Activated CD4-positive, alpha-beta T cell treated with anti-CD3 and anti-CD28 coated beads, Interleukin-2, amount 10 ng/mL, durations not matched to agents 24 days and 14 days (primary cell): ENCODE data around the gene SEC11A. TPM values are rescaled to one million over a fixed set of nuclear protein-coding genes. Genes with fewer than 3 reads are reported as not detected.
"Not testable (repeated sequence)": the region's sequence is repeated elsewhere in the genome, so short reads cannot be mapped to it uniquely, and the experiment has no call there.

Experiments used
- DNase-seq: peaks from one replicate; pipeline ENCODE4 v3.0.0; 2022
- H3K27ac Mint-ChIP-seq: one replicate; pipeline ENCODE4 v1.8.0; 2022; ENCODE audit warnings: mild to moderate bottlenecking, mixed read lengths
- H3K27me3 Mint-ChIP-seq: one replicate; pipeline ENCODE4 v1.8.0; 2022; ENCODE audit warnings: mixed read lengths
- H3K36me3 Mint-ChIP-seq: one replicate; pipeline ENCODE4 v1.8.0; 2022; ENCODE audit warnings: low read depth, mild to moderate bottlenecking, mixed read lengths
- H3K4me1 Mint-ChIP-seq: one replicate; pipeline ENCODE4 v1.8.0; 2021; ENCODE audit warnings: mixed read lengths
- H3K4me3 Mint-ChIP-seq: one replicate; pipeline ENCODE4 v1.8.0; 2022; ENCODE audit warnings: mild to moderate bottlenecking, moderate library complexity, mixed read lengths
- H3K9me3 Mint-ChIP-seq: one replicate; pipeline ENCODE4 v1.8.0; 2021; ENCODE audit warnings: mixed read lengths
- intact Hi-C: fragments of 100-400 bp; cut with micrococcal nuclease; formaldehyde crosslinking; loops from one replicate; pipeline ENCODE4 v1.15.1; 2023
- total RNA-seq: library from RNA; stranded (reverse); gene quantifications from 2 replicates; pipeline ENCODE4 v1.2.3, GENCODE V29; 2022

The SEC11A gene
- total RNA-seq, 1 donor from 2014 or later: 101 TPM

GRCh38 chr15:84750583-84751092 lies 34.7 kb upstream of the SEC11A start:
- intact Hi-C loops: no loop called here
- Mint-ChIP-seq H3K36me3 (peaks cover 28% of the 10 kb centered on the region), H3K27ac (peak overlapping the region; percentile 38), H3K4me3 (peak overlapping the region; percentile 97), H3K9me3 (no peaks in the 10 kb centered on the region), H3K27me3 (no peaks in the 10 kb centered on the region), H3K4me1 (peaks cover 45% of the 10 kb centered on the region)
- DNase-seq: peak; percentile 66

DNA sequence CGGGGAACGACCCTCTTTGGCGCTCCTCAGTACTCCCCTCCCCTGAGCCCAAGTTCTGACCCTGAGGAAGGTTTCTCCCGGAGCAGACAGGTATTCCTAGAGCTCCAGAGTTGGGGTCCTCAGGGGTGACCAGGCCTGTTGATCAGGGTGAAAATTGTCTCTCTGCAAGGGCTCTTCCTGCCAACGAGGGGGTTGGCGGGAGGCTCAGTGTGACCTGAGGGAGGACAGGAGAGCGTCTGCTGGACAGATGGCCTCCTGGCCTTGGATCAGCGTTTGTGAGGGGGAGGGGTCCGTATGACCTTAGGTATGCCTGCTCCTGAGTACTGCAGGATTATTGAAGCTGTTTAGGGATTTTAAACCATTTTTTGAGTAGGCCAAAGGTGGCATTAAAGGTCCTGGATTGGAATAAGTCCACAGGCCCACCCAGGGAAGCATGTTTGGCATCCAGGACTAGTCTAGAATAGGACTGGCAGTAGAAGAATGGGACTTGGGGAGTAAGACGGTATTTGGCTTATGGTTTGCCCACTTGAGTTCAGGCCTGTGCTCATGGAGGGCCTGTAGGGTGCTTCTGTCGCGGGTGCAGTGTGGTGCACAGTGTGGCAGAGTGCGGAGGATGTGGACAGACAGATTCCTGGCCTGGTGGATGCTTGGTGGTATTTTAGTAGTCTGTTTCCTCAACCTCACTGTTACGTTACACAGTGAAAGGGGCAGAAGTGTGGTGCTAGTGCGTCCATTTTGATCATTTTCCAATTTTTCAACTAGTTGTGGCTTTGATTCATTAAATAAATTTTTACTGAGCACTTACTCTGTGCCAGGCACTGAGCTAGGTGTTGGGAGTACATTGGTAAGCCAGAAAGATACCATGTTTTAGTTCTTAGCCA lies 33.4 kb upstream of the SEC11A start:
- Mint-ChIP-seq H3K9me3 (no peaks in the 10 kb centered on the region), H3K36me3 (peaks cover 25% of the 10 kb centered on the region), H3K4me1 (peaks cover 50% of the 10 kb centered on the region), H3K27ac (peak overlapping the region; percentile 93), H3K4me3 (peak overlapping the region; percentile 97), H3K27me3 (no peaks in the 10 kb centered on the region)
- intact Hi-C loops: loop anchor here (1.0 to 5.0 kb wide), 4 partner anchors 12 to 231 kb away; partner anchors contain the start of genes PDE8A and SEC11A
- peak; percentile 83 for DNase-seq

GRCh38 chr15:84748274-84749110 lies 32.6 kb upstream of the SEC11A start, which contains the start of gene ZNF592:
Gene ZNF592, plus strand, starts transcription at chr15:84748592. Its CDS starts 34,084 bp downstream, at chr15:84782676.
- Mint-ChIP-seq H3K9me3 (no peaks in the 10 kb centered on the region), H3K4me3 (peak within 1 kb of the TSS; percentile 97), H3K36me3 (peaks cover 24% of the 10 kb centered on the region), H3K27me3 (no peaks in the 10 kb centered on the region), H3K4me1 (peaks cover 50% of the 10 kb centered on the region), H3K27ac (peak within 1 kb of the TSS; percentile 94)
- peak; percentile 94 for DNase-seq
- intact Hi-C loops: loop anchor here (1.0 to 5.0 kb wide), 4 partner anchors 13 to 232 kb away; partner anchors contain the start of genes PDE8A and SEC11A

DNA sequence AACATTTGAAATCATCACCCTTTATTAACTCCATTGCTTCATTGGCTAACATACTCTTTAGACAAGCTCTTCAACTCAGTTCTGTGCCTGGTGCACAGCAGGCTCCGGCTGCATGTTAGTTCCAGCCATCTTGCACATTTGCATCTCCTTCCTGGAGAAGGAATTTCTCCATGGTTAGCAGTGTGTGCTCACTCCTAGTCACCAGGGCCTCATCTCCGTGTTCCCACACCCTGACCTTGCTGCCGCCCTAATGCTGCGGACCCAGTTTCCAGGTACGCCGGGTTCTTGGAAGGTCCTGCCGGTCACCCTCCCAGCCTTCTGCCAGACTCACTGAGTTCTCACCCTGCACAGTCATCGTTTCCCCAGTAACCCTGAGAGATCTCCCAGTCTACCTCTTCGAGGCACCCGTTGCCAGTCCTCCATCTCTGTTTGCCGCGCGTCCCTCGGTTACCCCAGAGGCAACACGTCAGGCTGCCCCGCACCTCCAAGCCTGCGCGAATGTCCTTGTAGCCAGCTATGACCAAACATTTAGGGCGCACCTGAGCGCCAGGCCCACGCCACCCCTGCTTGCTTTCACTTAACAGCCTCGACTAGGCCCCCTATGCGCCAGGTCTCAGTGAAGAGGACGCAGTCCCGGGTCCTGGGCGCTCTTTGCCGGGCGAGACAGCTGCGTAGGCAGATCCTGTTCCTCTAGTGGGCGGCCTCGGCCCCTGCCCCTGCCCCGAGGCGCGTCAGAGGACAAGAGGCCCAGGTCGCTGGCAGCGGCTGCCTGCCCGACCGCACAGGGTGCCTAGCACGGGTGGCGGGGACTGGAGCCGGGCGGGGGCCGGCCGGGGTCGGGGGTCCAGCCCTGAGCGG lies 31.7 kb upstream of the SEC11A start:
- Mint-ChIP-seq H3K36me3 (peaks cover 21% of the 10 kb centered on the region), H3K9me3 (no peaks in the 10 kb centered on the region), H3K27ac (peak overlapping the region; percentile 94), H3K27me3 (no peaks in the 10 kb centered on the region), H3K4me1 (peaks cover 48% of the 10 kb centered on the region), H3K4me3 (peak overlapping the region; percentile 89)
- DNase-seq: peak; percentile 92
- intact Hi-C loops: loop anchor here (1.0 to 5.0 kb wide), 4 partner anchors 11 to 233 kb away; partner anchors contain the start of genes PDE8A and WDR73

GRCh38 chr15:84741121-84741520 lies 25.2 kb upstream of the SEC11A start:
- Mint-ChIP-seq H3K4me3 (no peak overlapping the region), H3K27ac (peak overlapping the region; percentile 2), H3K9me3 (no peaks in the 10 kb centered on the region), H3K4me1 (peaks cover 38% of the 10 kb centered on the region), H3K36me3 (peaks cover 4% of the 10 kb centered on the region), H3K27me3 (no peaks in the 10 kb centered on the region)
- intact Hi-C loops: no loop called here
- DNase-seq: no peak

DNA sequence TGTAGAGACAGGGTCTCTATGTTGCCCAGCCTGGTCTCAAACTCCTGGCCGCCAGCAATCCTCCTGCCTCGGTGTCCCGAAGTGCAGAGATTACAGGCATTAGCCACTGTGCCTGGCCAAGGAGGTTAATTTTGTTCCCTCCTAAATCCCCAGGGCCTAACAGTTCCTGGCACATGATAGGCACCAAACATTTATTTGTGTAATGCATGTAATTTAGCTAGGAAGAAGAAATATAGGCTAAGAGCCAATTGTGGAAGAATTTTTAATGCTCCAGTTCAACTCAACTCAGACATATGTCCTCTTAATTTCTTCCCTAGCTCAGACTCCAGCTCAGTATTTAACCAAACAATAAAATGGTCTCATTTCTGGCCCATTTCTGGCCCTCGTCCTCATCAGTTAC lies 24.8 kb upstream of the SEC11A start:
- Mint-ChIP-seq H3K36me3 (peaks cover 4% of the 10 kb centered on the region), H3K27me3 (no peaks in the 10 kb centered on the region), H3K27ac (peak overlapping the region; percentile 2), H3K4me1 (peaks cover 38% of the 10 kb centered on the region), H3K9me3 (no peaks in the 10 kb centered on the region), H3K4me3 (no peak overlapping the region)
- DNase-seq: no peak
- intact Hi-C loops: no loop called here

GRCh38 chr15:84737005-84737404 lies 21.1 kb upstream of the SEC11A start:
- Mint-ChIP-seq H3K4me1 (peaks cover 49% of the 10 kb centered on the region), H3K9me3 (no peaks in the 10 kb centered on the region), H3K27me3 (no peaks in the 10 kb centered on the region), H3K36me3 (peaks cover 3% of the 10 kb centered on the region), H3K27ac (peak overlapping the region; percentile 64), H3K4me3 (no peak overlapping the region)
- DNase-seq: no peak
- intact Hi-C loops: loop anchor here (5.0 kb wide), 1 partner anchor 35 kb away; no protein-coding TSS in a partner anchor

DNA sequence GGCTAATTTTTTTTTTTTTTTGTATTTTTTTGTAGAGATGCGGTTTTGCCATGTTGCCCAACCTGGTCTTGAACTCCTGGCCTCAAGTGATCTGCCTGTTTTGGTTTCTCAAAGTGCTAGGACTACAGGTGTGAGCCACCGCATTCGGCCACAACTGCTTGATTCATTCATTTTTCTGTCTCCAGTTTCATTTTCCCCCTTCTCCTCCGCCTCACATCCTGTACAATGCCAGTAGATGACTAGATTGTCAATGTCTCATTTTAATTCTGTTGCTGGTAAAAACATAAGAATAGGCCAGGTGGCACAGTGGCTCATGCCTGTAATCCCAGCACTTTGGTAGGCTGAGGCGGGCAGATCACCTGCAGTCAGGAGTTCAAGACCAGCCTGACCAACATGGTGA lies 20.4 kb upstream of the SEC11A start:
- Mint-ChIP-seq H3K9me3 (no peaks in the 10 kb centered on the region), H3K27ac (peak overlapping the region; percentile 96), H3K4me1 (peaks cover 47% of the 10 kb centered on the region), H3K4me3 (peak overlapping the region; percentile 15), H3K36me3 (peaks cover 3% of the 10 kb centered on the region), H3K27me3 (no peaks in the 10 kb centered on the region)
- DNase-seq: peak; percentile 92
- intact Hi-C loops: loop anchor here (1.0 to 5.0 kb wide), 4 partner anchors 11 to 67 kb away; no protein-coding TSS in a partner anchor

DNA sequence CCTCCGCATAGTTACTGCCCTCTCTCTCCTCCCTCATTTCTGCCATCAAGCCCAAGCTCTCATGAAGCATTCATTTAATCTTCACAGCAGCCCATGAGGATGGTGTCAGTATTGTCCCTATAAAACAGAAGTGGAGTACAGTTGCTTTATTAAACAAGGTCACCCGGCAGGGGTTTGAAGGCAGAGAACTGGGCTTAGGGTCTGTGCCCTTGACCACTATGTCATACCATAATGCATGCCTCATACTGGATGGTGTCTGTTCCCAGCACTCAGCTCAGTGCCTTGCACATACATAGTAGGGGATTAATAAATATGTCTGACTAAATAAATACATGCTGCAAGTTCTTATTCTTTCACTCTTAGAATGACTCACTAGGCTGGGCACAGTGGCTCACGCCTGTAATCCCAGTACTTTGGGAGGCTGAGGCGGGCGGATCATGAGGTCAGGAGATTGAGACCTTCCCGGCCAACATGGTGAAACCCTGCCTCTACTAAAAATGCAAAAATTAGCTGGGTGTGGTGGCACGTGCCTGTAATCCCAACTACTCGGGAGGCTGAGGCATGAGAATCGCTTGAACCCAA lies 19.6 kb upstream of the SEC11A start:
- H3K36me3 Mint-ChIP-seq, H3K9me3 Mint-ChIP-seq, H3K27me3 Mint-ChIP-seq: not testable (repeated sequence)
- Mint-ChIP-seq H3K4me1 (peaks cover 46% of the 10 kb centered on the region), H3K27ac (peak overlapping the region; percentile 96), H3K4me3 (peak overlapping the region; percentile 79)
- DNase-seq: peak; percentile 76
- intact Hi-C loops: loop anchor here (1.0 to 5.0 kb wide), 5 partner anchors 12 to 66 kb away; partner anchors contain the start of gene SEC11A

GRCh38 chr15:84734794-84735479 lies 19.0 kb upstream of the SEC11A start:
- H3K4me3 Mint-ChIP-seq: peak overlapping the region; percentile 79
- DNase-seq: peak; percentile 92
- H3K9me3 Mint-ChIP-seq: no peaks in the 10 kb centered on the region
- intact Hi-C loops: loop anchor here (1.0 to 5.0 kb wide), 2 partner anchors 19 to 33 kb away; partner anchors contain the start of gene SEC11A
- peaks cover 46% of the 10 kb centered on the region for H3K4me1 Mint-ChIP-seq
- H3K27ac Mint-ChIP-seq: peak overlapping the region; percentile 96
- peaks cover 3% of the 10 kb centered on the region for H3K36me3 Mint-ChIP-seq
- no peaks in the 10 kb centered on the region for H3K27me3 Mint-ChIP-seq

DNA sequence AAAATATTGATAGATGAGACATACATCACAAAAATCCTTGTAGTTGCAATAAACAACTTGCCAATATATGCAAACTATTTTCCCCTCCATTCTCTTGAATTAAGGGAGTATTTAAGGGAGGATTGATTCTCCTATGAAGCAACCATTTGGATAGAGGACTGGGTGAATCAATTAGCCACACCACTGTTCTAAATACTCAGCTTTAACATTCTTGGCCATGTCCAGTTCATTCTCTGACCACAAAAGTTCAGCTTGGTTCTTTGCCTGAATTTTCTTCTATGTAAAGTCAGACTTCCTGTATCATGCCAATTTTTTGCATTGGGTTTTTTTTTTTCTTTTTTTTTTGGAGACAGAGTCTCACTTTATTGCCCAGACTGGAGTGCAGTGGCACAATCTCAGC lies 15.8 kb upstream of the SEC11A start:
- Mint-ChIP-seq H3K27me3 (no peaks in the 10 kb centered on the region), H3K4me1 (peaks cover 40% of the 10 kb centered on the region), H3K27ac (no peak overlapping the region), H3K36me3 (peaks cover 3% of the 10 kb centered on the region), H3K9me3 (no peaks in the 10 kb centered on the region), H3K4me3 (no peak overlapping the region)
- intact Hi-C loops: no loop called here
- DNase-seq: no peak

DNA sequence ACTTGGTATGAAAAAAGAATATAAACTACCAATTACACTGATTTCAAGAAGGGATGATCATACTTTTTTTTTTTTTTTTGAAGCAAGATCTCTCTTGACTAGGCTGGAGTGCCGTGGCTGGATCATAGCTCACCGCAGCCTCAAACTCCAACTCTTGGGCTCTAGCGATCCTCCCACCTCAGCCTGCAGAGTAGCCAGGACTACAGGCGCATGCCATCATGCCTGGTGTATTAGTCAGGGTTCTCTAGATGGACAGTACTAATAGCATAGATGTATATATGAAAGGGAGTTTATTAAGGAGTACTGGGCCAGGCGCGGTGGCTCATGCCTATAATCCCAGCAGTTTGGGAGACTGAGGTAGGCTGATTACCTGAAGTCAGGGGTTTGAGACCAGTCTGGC lies 11.5 kb upstream of the SEC11A start:
- no peak for DNase-seq
- Mint-ChIP-seq H3K36me3 (peaks cover 2% of the 10 kb centered on the region), H3K4me1 (peaks cover 22% of the 10 kb centered on the region), H3K9me3 (no peaks in the 10 kb centered on the region), H3K4me3 (no peak overlapping the region), H3K27me3 (no peaks in the 10 kb centered on the region), H3K27ac (no peak overlapping the region)
- intact Hi-C loops: no loop called here
